K562 (cell line): ENCODE measurements around the gene RPS6KA2. TPM values are rescaled to one million over a fixed set of nuclear protein-coding genes. Genes with fewer than 3 reads are reported as not detected.

Experiments
- ATAC-seq: fragments of 200-7000 bp; cut with Tn5 transposase; 3 replicates; pipeline ENCODE4 v1.9.1; 2020; ENCODE audit warnings: moderate library complexity
- BruUV-seq: library from RNA; stranded (reverse); fragments of 400-500 nt; replicated peaks from 2 replicates; lab custom pipeline; 2021; lab: Mats Ljungman, UMichigan
- CTCF ChIA-PET: fragments of 300-600 bp; formaldehyde crosslinking; extraction: SDS; loops from one replicate; lab custom pipeline; 2021; ENCODE audit warnings: low intra/inter-chr PET ratio; lab: Yijun Ruan, JAX
- POLR2A ChIA-PET: fragments of 300-600, 350-650 bp; sonication (Branson Sonifier 250); formaldehyde crosslinking; extraction: SDS; loops from one replicate; lab custom pipeline; 2021; ENCODE audit warnings: antibody characterized with exemption, inconsistent platforms; lab: Yijun Ruan, JAX
- DNase-seq, 4 experiments: peaks; one replicate each; pipeline versions ENCODE4 v3.0.0 to v3.0.0-alpha.2; 2011 to 2018; ENCODE audit warnings: low spot score in 3 of 4, mixed read lengths in 3 of 4; ENCODE audit errors: extremely low read depth in 1 of 4
- FAIRE-seq: peaks from 2 replicates; lab custom pipeline; 2011; peaks lifted over from hg19 to GRCh38; lab: Jason Lieb, UNC
- H2AFZ ChIP-seq: 2 replicates; pipeline ENCODE4 v1.6.0; 2011; ENCODE audit warnings: low read depth, low read length, control low read depth, inconsistent platforms
- H3K27ac ChIP-seq: fragments of 200-600 bp; 3 replicates; pipeline ENCODE4 v1.8.0; 2011; ENCODE audit warnings: low read depth, mild to moderate bottlenecking, control low read depth, inconsistent platforms, low read length, moderate library complexity, mixed read lengths; ENCODE audit errors: extremely low read depth
- H3K27me3 ChIP-seq, 2 experiments: fragments of 300-600 bp in 1 of 2; 2 replicates in 1 of 2; 3 replicates in 1 of 2; pipeline versions ENCODE4 v1.6.0 to v1.8.0; 2011; ENCODE audit warnings: inconsistent platforms in 2 of 2, low read length in 2 of 2, mild to moderate bottlenecking in 1 of 2, mixed read lengths in 1 of 2, moderate library complexity in 1 of 2; ENCODE audit not compliant: control insufficient read depth in 2 of 2, insufficient read depth in 2 of 2
- H3K36me3 ChIP-seq: fragments of 300-600 bp; 3 replicates; pipeline ENCODE4 v1.8.0; 2011; ENCODE audit warnings: mild to moderate bottlenecking, low read length, inconsistent platforms; ENCODE audit not compliant: control insufficient read depth, insufficient read depth
- H3K4me1 ChIP-seq, 2 experiments: fragments of 200-600 bp in 1 of 2; replicated peaks in 1 of 2; 2 replicates in 1 of 2; 3 replicates in 1 of 2; pipeline versions ENCODE4 v1.5.1 to v1.8.0; 2011; ENCODE audit warnings: inconsistent platforms in 2 of 2, low read length in 2 of 2, mild to moderate bottlenecking in 1 of 2, mixed read lengths in 1 of 2, moderate library complexity in 1 of 2; ENCODE audit not compliant: control insufficient read depth in 2 of 2, insufficient read depth in 2 of 2
- H3K4me2 ChIP-seq: 2 replicates; pipeline ENCODE4 v1.6.1; 2011; ENCODE audit warnings: low read length, control low read depth, inconsistent platforms, mixed read lengths; ENCODE audit not compliant: insufficient read depth
- H3K4me3 ChIP-seq: fragments of 200-600 bp; sonication (generic), shearing (Covaris generic); 2 replicates; pipeline ENCODE4 v1.5.1; 2016; ENCODE audit warnings: control low read depth, inconsistent platforms
- H3K79me2 ChIP-seq: fragments of 200-600 bp; 3 replicates; pipeline ENCODE4 v1.8.0; 2011; ENCODE audit warnings: low read length, inconsistent platforms; ENCODE audit not compliant: control insufficient read depth, insufficient read depth
- H3K9ac ChIP-seq, 2 experiments: 2 replicates each; pipeline versions ENCODE4 v1.6.0 to v1.6.1; 2011; ENCODE audit warnings: low read depth in 2 of 2, low read length in 2 of 2, control low read depth in 1 of 2, inconsistent platforms in 1 of 2, mild to moderate bottlenecking in 1 of 2, mixed read lengths in 1 of 2; ENCODE audit not compliant: insufficient read depth in 1 of 2
- H3K9me1 ChIP-seq: one replicate; pipeline ENCODE4 v1.6.0; 2011; ENCODE audit warnings: inconsistent platforms, mild to moderate bottlenecking, low read length, moderate library complexity; ENCODE audit not compliant: control insufficient read depth, insufficient read depth
- H3K9me3 ChIP-seq: replicated peaks from 2 replicates; pipeline ENCODE4 v1.5.1; 2011; ENCODE audit warnings: low read depth, low read length, inconsistent platforms; ENCODE audit not compliant: control insufficient read depth, insufficient read depth
- H4K20me1 ChIP-seq: replicated peaks from 2 replicates; pipeline ENCODE4 v1.6.1; 2011; ENCODE audit warnings: low read length, inconsistent platforms, mixed read lengths; ENCODE audit not compliant: control insufficient read depth, insufficient read depth
- CBFA2T2 ChIP-seq: fragments of 450-650 bp; conservative IDR thresholded peaks from 2 replicates; pipeline ENCODE4 v1.6.1; 2017; ENCODE audit warnings: mild to moderate bottlenecking
- KDM2B ChIP-seq: fragments of 250-450 bp; sonication (Bioruptor Pico); IDR thresholded peaks from 2 replicates; pipeline ENCODE4 v1.8.0; 2021; ENCODE audit warnings: mild to moderate bottlenecking, moderate library complexity
- ZNF280A ChIP-seq: fragments of 450-650 bp; IDR thresholded peaks from 2 replicates; pipeline ENCODE4 v1.6.1; 2018; ENCODE audit warnings: mild to moderate bottlenecking, low read depth; ENCODE audit not compliant: partially characterized antibody
- ZSCAN29 ChIP-seq: fragments of 450-650 bp; IDR thresholded peaks from 2 replicates; pipeline ENCODE4 v1.6.1; 2017
- WGBS: fragments of 100-300 bp; shearing (Covaris generic); methylation state at CpG from one replicate; pipeline ENCODE4 v1.1.6; 2016; ENCODE audit warnings: low coverage, mixed read lengths; ENCODE audit not compliant: insufficient coverage; ENCODE audit errors: missing lambda C conversion rate; 5-methylcytosine and 5-hydroxymethylcytosine counted together
- in situ Hi-C: fragments of 300-500 bp; cut with MboI; formaldehyde crosslinking; loops from 4 replicates; pipeline ENCODE4 v1.15.0; 2018; ENCODE audit warnings: inconsistent platforms, mixed read lengths
- intact Hi-C: fragments of 100-400 bp; cut with micrococcal nuclease; formaldehyde crosslinking; loops from 2 replicates; pipeline ENCODE4 v1.14.2; 2022
- polyA plus RNA-seq, 8 experiments: library from polyadenylated mRNA; depleted of rRNA in 4 of 8; stranded (reverse) in 5 of 8; unstranded in 3 of 8; fragments of >200 nt; fragmentation: Nextera tagmentation in 2 of 8; fragmentation: Illumina TruSeq in 1 of 8; extraction: Ambion mirVana in 2 of 8; extraction: Trizol in 1 of 8; gene quantifications; 2 replicates each; pipeline versions ENCODE4 v1.2.1 to v1.2.3, GENCODE V29; 2011 to 2014; ENCODE audit warnings: inconsistent platforms in 1 of 8, missing spikeins in 1 of 8
- total RNA-seq, 7 experiments: library from RNA; depleted of rRNA in 6 of 7; stranded (reverse); fragments of >200 nt in 6 of 7; fragmentation: Illumina TruSeq in 2 of 7; extraction: Trizol in 2 of 7; gene quantifications; 2 replicates each; pipeline versions ENCODE4 v1.2.1 to v1.2.3, GENCODE V29; 2011 to 2021; ENCODE audit warnings: low replicate concordance in 1 of 7
- TF ChIP-seq, protein P1 (sequence below): fragments of 450-650 bp; formaldehyde crosslinking; IDR thresholded peaks from 2 replicates; pipeline ENCODE4 v1.4.0; 2022; ENCODE audit warnings: missing genetic modification characterization
- TF ChIP-seq, protein P2 (sequence below): fragments of 250-450 bp; sonication (Bioruptor Pico); IDR thresholded peaks from 2 replicates; pipeline ENCODE4 v1.4.0; 2020; ENCODE audit warnings: borderline replicate concordance
- TF ChIP-seq, protein P3 (sequence below): fragments of 450-650 bp; IDR thresholded peaks from 2 replicates; pipeline ENCODE4 v1.6.1; 2017; ENCODE audit warnings: antibody characterized with exemption

RPS6KA2 gene
- total and polyA plus RNA-seq, 9 of the 15 experiments (the other 6 are each of a cell fraction or from before 2014, with no cell fraction given) = 0.29 to 1.00 (median 0.53) TPM

DNA sequence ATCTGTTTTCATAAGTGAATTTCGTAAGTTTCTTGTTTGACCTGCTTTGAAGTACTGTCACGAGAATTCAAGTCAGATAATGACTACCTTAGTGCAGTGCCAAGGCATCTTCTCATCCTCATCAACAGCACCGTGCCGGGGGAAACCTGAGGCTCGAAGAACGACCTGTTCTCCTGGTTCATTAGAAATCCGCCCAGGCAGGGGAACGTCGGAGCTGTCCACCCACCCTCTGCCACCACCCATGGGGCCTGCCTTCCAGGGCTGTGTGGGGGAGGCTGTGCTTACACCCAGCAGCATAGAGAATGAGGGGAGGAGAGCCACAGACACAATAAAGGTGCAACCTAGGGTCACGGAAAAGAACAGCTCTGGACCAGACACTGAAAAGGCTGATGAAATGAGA, 142.2 kb downstream of the RPS6KA2 start:
- POLR2A ChIA-PET = interaction anchor here (0.6 kb wide), 1 partner anchor 17 kb away, joined by 3 read pairs; no protein-coding TSS in a partner anchor
- H3K27me3 ChIP-seq = peaks cover 18 to 62% of the 10 kb centered on the region in 2 experiments; a peak in 4 of 5 replicates
- no peaks in the 10 kb centered on the region for H3K36me3 ChIP-seq
- no peak overlapping the region for H3K4me2 ChIP-seq
- 3% methylated on average over 10 of the region's 10 CpGs for WGBS
- no peak overlapping the region for H2AFZ ChIP-seq
- no TSS peak for BruUV-seq
- ATAC-seq = no peak
- intact Hi-C loops = no loop called here
- TF ChIP-seq, protein P1, sequence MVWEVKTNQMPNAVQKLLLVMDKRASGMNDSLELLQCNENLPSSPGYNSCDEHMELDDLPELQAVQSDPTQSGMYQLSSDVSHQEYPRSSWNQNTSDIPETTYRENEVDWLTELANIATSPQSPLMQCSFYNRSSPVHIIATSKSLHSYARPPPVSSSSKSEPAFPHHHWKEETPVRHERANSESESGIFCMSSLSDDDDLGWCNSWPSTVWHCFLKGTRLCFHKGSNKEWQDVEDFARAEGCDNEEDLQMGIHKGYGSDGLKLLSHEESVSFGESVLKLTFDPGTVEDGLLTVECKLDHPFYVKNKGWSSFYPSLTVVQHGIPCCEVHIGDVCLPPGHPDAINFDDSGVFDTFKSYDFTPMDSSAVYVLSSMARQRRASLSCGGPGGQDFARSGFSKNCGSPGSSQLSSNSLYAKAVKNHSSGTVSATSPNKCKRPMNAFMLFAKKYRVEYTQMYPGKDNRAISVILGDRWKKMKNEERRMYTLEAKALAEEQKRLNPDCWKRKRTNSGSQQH (CRISPR knock-in tag) = no peak
- no peak for TF ChIP-seq KDM2B (CRISPR knock-in tag)
- no peak for TF ChIP-seq ZSCAN29
- TF ChIP-seq ZNF280A = no peak
- TF ChIP-seq, protein P2, sequence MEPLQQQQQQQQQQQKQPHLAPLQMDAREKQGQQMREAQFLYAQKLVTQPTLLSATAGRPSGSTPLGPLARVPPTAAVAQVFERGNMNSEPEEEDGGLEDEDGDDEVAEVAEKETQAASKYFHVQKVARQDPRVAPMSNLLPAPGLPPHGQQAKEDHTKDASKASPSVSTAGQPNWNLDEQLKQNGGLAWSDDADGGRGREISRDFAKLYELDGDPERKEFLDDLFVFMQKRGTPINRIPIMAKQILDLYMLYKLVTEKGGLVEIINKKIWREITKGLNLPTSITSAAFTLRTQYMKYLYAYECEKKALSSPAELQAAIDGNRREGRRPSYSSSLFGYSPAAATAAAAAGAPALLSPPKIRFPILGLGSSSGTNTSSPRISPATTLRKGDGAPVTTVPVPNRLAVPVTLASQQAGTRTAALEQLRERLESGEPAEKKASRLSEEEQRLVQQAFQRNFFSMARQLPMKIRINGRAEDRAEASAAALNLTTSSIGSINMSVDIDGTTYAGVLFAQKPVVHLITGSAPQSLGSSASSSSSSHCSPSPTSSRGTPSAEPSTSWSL (CRISPR knock-in tag) = no peak
- TF ChIP-seq, protein P3, sequence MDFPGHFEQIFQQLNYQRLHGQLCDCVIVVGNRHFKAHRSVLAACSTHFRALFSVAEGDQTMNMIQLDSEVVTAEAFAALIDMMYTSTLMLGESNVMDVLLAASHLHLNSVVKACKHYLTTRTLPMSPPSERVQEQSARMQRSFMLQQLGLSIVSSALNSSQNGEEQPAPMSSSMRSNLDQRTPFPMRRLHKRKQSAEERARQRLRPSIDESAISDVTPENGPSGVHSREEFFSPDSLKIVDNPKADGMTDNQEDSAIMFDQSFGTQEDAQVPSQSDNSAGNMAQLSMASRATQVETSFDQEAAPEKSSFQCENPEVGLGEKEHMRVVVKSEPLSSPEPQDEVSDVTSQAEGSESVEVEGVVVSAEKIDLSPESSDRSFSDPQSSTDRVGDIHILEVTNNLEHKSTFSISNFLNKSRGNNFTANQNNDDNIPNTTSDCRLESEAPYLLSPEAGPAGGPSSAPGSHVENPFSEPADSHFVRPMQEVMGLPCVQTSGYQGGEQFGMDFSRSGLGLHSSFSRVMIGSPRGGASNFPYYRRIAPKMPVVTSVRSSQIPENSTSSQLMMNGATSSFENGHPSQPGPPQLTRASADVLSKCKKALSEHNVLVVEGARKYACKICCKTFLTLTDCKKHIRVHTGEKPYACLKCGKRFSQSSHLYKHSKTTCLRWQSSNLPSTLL = no peak
- no peak for TF ChIP-seq CBFA2T2
- TF ChIP-seq, all 486 proteins: peak for 0
- H3K79me2 ChIP-seq = no peaks in the 10 kb centered on the region
- no peak overlapping the region for H3K9ac ChIP-seq
- FAIRE-seq (no peak), DNase-seq (no peak)
- no peaks in the 10 kb centered on the region for H3K9me3 ChIP-seq
- no peaks in the 10 kb centered on the region for H4K20me1 ChIP-seq
- no peak overlapping the region for H3K27ac ChIP-seq
- no peak overlapping the region for H3K4me3 ChIP-seq
- in situ Hi-C loops = no loop called here
- CTCF ChIA-PET = no interaction called here
- no peaks in the 10 kb centered on the region for H3K4me1 ChIP-seq
- no peaks in the 10 kb centered on the region for H3K9me1 ChIP-seq
